Measurements from ENCODE around the gene KCNJ6. TPM values are rescaled to one million over a fixed set of nuclear protein-coding genes. Genes with fewer than 3 reads are reported as not detected.

KCNJ6 gene
- total and polyA plus RNA-seq, 5 experiments from 2014 or later = not detected

- DNase-seq (no peak), ATAC-seq (no peak)
- POLR2A ChIA-PET = no interaction called here
- H3K4me1 Mint-ChIP-seq = no peaks in the 10 kb centered on the region
- H3K27ac Mint-ChIP-seq = no peak overlapping the region
- no peaks in the 10 kb centered on the region for H3K36me3 Mint-ChIP-seq
- H3K9me3 Mint-ChIP-seq = no peaks in the 10 kb centered on the region
- H3K27me3 Mint-ChIP-seq = peaks cover 8 to 70% (median 16%) of the 10 kb centered on the region in 5 donors
- H3K4me3 Mint-ChIP-seq = no peak overlapping the region
Observed at GRCh38 chr21:37896788-37897187, 19.5 kb downstream of the KCNJ6 start.

- no peak for DNase-seq
- POLR2A ChIA-PET = no interaction called here
- H3K27me3 Mint-ChIP-seq = peaks cover 16 to 75% (median 22%) of the 10 kb centered on the region in 5 donors
- H3K36me3 Mint-ChIP-seq = no peaks in the 10 kb centered on the region
- no peak for ATAC-seq
- H3K4me3 Mint-ChIP-seq = no peak overlapping the region
- no peaks in the 10 kb centered on the region for H3K4me1 Mint-ChIP-seq
- H3K9me3 Mint-ChIP-seq = peaks cover 0 to 2% (median 0%) of the 10 kb centered on the region in 9 donors
- H3K27ac Mint-ChIP-seq = no peak overlapping the region
Observed at GRCh38 chr21:37891972-37892371, 24.3 kb downstream of the KCNJ6 start.

- ATAC-seq = no peak
- Mint-ChIP-seq H3K27ac (no peak overlapping the region), H3K36me3 (no peaks in the 10 kb centered on the region), H3K4me1 (no peaks in the 10 kb centered on the region), H3K9me3 (peaks cover 0 to 2% (median 0%) of the 10 kb centered on the region in 9 donors), H3K4me3 (no peak overlapping the region), H3K27me3 (peaks cover 15 to 57% (median 21%) of the 10 kb centered on the region in 5 donors)
- DNase-seq = no peak
- POLR2A ChIA-PET = no interaction called here
Observed at GRCh38 chr21:37888659-37889058, 27.6 kb downstream of the KCNJ6 start.

GRCh38 chr21:37886726-37887299, 29.4 kb downstream of the KCNJ6 start:
- DNase-seq = no peak
- Mint-ChIP-seq H3K36me3 (no peaks in the 10 kb centered on the region), H3K4me1 (no peaks in the 10 kb centered on the region), H3K27ac (no peak overlapping the region), H3K27me3 (peaks cover 14 to 41% (median 19%) of the 10 kb centered on the region in 5 donors), H3K9me3 (peaks cover 0 to 2% (median 0%) of the 10 kb centered on the region in 9 donors), H3K4me3 (no peak overlapping the region)
- POLR2A ChIA-PET = no interaction called here
- ATAC-seq = no peak

- Mint-ChIP-seq H3K36me3 (no peaks in the 10 kb centered on the region), H3K27ac (no peak overlapping the region), H3K4me1 (no peaks in the 10 kb centered on the region), H3K4me3 (no peak overlapping the region), H3K9me3 (peaks cover 0 to 2% (median 0%) of the 10 kb centered on the region in 9 donors), H3K27me3 (peaks cover 13 to 40% (median 19%) of the 10 kb centered on the region in 5 donors)
- POLR2A ChIA-PET = no interaction called here
- ATAC-seq = no peak
- DNase-seq = no peak
Observed at GRCh38 chr21:37886120-37886519, 30.1 kb downstream of the KCNJ6 start.

DNA sequence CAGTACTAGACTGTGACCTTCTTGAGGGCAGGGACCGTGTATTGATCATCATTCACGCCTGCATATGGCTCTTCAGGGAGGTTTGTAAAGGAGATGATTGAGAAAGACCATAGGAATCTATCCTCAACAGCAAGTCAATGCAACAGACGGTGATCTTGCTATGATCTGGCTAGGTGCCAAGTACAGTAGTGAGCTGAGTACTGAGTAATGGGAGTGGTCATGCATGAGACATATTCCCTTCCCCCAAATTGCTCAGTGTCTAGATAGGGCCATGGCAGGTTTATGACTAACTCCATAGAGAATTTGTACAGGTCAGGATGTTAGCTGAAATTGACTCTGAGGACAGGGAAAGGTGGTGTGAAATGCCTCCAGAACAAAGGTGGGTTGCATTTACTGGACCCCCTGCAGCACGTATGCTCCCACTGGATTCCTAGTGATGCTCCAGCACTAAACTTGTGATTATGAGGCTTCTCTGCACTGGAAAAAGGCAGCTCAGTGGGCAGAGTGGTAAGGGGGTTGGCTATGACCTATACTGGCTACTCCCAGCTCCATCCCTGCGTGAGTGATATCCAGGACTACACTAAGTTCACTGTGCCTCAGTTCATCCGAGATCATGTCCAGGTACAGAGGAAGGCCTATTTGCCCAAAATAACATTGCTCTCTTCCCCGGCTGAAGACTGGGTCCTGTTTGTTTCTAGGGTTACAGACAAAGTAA, 37.2 kb downstream of the KCNJ6 start:
- Mint-ChIP-seq H3K27me3 (peaks cover 0 to 18% (median 11%) of the 10 kb centered on the region in 5 donors), H3K4me1 (no peaks in the 10 kb centered on the region), H3K4me3 (no peak overlapping the region), H3K36me3 (no peaks in the 10 kb centered on the region), H3K27ac (no peak overlapping the region), H3K9me3 (no peaks in the 10 kb centered on the region)
- ATAC-seq (no peak), DNase-seq (no peak)
- POLR2A ChIA-PET = no interaction called here

DNA sequence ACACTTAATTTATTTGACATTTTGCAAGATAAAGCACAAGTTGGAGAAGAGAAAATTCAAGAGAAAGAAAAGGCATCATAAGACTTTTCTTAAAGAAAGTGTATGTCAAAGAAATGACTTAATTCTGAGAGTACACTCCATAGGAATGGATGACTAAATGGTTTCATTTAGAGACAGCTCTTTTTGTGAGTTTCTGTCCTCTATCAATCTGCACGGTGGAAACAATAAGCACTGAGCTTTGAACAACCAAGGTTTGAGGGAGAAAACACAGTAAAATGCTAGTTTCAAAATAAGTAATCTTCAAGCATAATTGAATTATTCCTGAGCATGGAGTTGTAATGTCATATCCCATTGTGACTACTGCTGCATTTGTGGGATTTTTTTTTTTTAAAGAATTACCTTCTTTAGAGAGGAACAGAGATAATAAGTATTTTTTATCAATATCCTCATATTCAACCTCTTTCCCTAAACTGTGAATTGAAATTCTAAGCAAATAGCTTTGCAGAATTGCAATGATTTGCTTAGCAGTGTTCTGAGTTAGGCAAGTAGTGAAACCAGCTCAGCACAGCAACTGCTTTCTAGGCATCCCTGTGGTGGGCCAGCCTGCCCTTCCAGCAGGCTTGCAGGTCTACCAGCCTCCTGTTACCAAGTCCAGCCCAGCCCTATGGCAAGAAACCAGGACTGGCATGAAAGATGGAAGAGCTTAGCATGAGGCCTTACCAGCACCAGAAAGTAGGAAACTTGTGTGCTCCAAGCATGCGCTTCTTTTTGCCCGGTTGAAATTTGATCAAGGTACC, 38.2 kb downstream of the KCNJ6 start:
- POLR2A ChIA-PET = no interaction called here
- no peak overlapping the region for H3K4me3 Mint-ChIP-seq

GRCh38 chr21:37877171-37877570, 39.1 kb downstream of the KCNJ6 start:
- peaks cover 0 to 18% (median 11%) of the 10 kb centered on the region in 5 donors for H3K27me3 Mint-ChIP-seq
- H3K4me3 Mint-ChIP-seq = no peak overlapping the region
- no peak for DNase-seq
- no peak for ATAC-seq
- POLR2A ChIA-PET = no interaction called here
- H3K27ac Mint-ChIP-seq = no peak overlapping the region
- H3K36me3 Mint-ChIP-seq = no peaks in the 10 kb centered on the region
- H3K4me1 Mint-ChIP-seq = no peaks in the 10 kb centered on the region
- no peaks in the 10 kb centered on the region for H3K9me3 Mint-ChIP-seq

More for the DNA sequence above, 38.2 kb downstream of the KCNJ6 start:
- Mint-ChIP-seq H3K36me3 (no peaks in the 10 kb centered on the region), H3K27ac (no peak overlapping the region), H3K4me1 (no peaks in the 10 kb centered on the region), H3K9me3 (no peaks in the 10 kb centered on the region), H3K27me3 (peaks cover 0 to 18% (median 11%) of the 10 kb centered on the region in 5 donors)
- no peak for ATAC-seq
- no peak for DNase-seq

DNA sequence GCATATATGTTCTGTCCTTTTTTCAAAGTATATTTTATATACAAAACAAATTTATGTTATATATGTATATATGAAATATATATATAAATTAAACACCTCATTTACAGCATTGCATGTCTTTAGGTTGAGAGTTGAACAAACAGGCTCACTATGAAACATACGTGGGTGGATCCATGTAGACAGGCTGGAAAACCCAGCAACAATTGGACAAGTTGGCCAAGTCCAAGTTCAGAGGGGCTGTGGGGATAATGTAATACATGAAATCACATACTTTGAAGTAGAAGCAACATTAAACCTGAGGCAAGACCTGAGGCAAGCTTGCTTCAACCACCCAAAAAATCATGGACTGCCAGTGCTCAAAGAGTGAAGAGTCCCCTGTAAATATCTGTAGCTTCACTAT, 39.7 kb downstream of the KCNJ6 start:
- DNase-seq (no peak), ATAC-seq (no peak)
- H3K9me3 Mint-ChIP-seq = no peaks in the 10 kb centered on the region
- POLR2A ChIA-PET = no interaction called here
- no peak overlapping the region for H3K27ac Mint-ChIP-seq
- no peak overlapping the region for H3K4me3 Mint-ChIP-seq
- H3K36me3 Mint-ChIP-seq = no peaks in the 10 kb centered on the region
- H3K27me3 Mint-ChIP-seq = peaks cover 0 to 18% (median 11%) of the 10 kb centered on the region in 5 donors
- no peaks in the 10 kb centered on the region for H3K4me1 Mint-ChIP-seq

- no peak overlapping the region for H3K4me3 Mint-ChIP-seq
- H3K4me1 Mint-ChIP-seq = no peaks in the 10 kb centered on the region
- H3K36me3 Mint-ChIP-seq = no peaks in the 10 kb centered on the region
- POLR2A ChIA-PET = interaction anchor here (0.5 kb wide), 1 partner anchor 51 kb away, joined by 7 read pairs; no protein-coding TSS in a partner anchor
- DNase-seq (no peak), ATAC-seq (no peak)
- H3K9me3 Mint-ChIP-seq = no peaks in the 10 kb centered on the region
- no peak overlapping the region for H3K27ac Mint-ChIP-seq
- peaks cover 0 to 18% (median 5%) of the 10 kb centered on the region in 5 donors for H3K27me3 Mint-ChIP-seq
Observed at GRCh38 chr21:37874904-37875780, 41.1 kb downstream of the KCNJ6 start.

GRCh38 chr21:37874481-37874880, 41.8 kb downstream of the KCNJ6 start:
- Mint-ChIP-seq H3K36me3 (no peaks in the 10 kb centered on the region), H3K27ac (no peak overlapping the region), H3K27me3 (peaks cover 0 to 13% (median 5%) of the 10 kb centered on the region in 5 donors), H3K9me3 (no peaks in the 10 kb centered on the region), H3K4me1 (no peaks in the 10 kb centered on the region), H3K4me3 (no peak overlapping the region)
- no peak for ATAC-seq
- no peak for DNase-seq
- POLR2A ChIA-PET = no interaction called here

DNA sequence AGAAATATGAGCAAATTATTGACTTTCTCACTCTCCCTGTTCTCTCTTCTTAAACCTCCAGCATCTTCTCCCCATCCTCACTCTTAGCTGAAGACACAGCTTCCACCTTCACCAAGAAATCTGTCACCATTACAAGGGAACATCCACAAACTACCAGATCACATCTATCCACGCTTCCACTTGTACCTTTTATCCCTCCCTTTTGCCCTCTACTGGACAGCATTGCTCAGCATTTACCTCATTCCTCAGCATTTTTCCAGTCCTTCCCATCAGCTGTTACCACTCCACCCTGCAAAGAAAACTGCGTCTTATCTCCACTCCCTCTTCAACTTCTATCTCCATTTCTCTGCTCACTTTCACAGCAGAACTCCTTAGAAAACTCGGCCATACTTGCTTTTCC, 42.6 kb downstream of the KCNJ6 start:
- ATAC-seq = no peak
- H3K27ac Mint-ChIP-seq = no peak overlapping the region
- no peaks in the 10 kb centered on the region for H3K9me3 Mint-ChIP-seq
- no peak overlapping the region for H3K4me3 Mint-ChIP-seq
- peaks cover 0 to 7% (median 1%) of the 10 kb centered on the region in 5 donors for H3K27me3 Mint-ChIP-seq
- POLR2A ChIA-PET = no interaction called here
- no peaks in the 10 kb centered on the region for H3K4me1 Mint-ChIP-seq
- H3K36me3 Mint-ChIP-seq = no peaks in the 10 kb centered on the region
- no peak for DNase-seq
